K562 (cell line): Measurements from ENCODE around the gene CHST15. TPM values are rescaled to one million over a fixed set of nuclear protein-coding genes. Genes with fewer than 3 reads are reported as not detected.
A peak's percentile ranks its signal among the peaks of the same experiment; 100 is the strongest.

Experiments
- ATAC-seq: fragments of 200-7000 bp; cut with Tn5 transposase; 3 replicates; pipeline ENCODE4 v1.9.1; 2020; ENCODE audit warnings: moderate library complexity
- BruUV-seq: library from RNA; stranded (reverse); fragments of 400-500 nt; replicated peaks from 2 replicates; lab custom pipeline; 2021; lab: Mats Ljungman, UMichigan
- CTCF ChIA-PET: fragments of 300-600 bp; formaldehyde crosslinking; extraction: SDS; loops from one replicate; lab custom pipeline; 2021; ENCODE audit warnings: low intra/inter-chr PET ratio; lab: Yijun Ruan, JAX
- POLR2A ChIA-PET: fragments of 300-600, 350-650 bp; sonication (Branson Sonifier 250); formaldehyde crosslinking; extraction: SDS; loops from one replicate; lab custom pipeline; 2021; ENCODE audit warnings: antibody characterized with exemption, inconsistent platforms; lab: Yijun Ruan, JAX
- DNase-seq, 4 experiments: peaks; one replicate each; pipeline versions ENCODE4 v3.0.0 to v3.0.0-alpha.2; 2011 to 2018; ENCODE audit warnings: low spot score in 3 of 4, mixed read lengths in 3 of 4; ENCODE audit errors: extremely low read depth in 1 of 4
- FAIRE-seq: peaks from 2 replicates; lab custom pipeline; 2011; peaks lifted over from hg19 to GRCh38; lab: Jason Lieb, UNC
- H2AFZ ChIP-seq: 2 replicates; pipeline ENCODE4 v1.6.0; 2011; ENCODE audit warnings: low read depth, low read length, control low read depth, inconsistent platforms
- H3K27ac ChIP-seq: fragments of 200-600 bp; 3 replicates; pipeline ENCODE4 v1.8.0; 2011; ENCODE audit warnings: low read depth, mild to moderate bottlenecking, control low read depth, inconsistent platforms, low read length, moderate library complexity, mixed read lengths; ENCODE audit errors: extremely low read depth
- H3K27me3 ChIP-seq, 2 experiments: fragments of 300-600 bp in 1 of 2; 2 replicates in 1 of 2; 3 replicates in 1 of 2; pipeline versions ENCODE4 v1.6.0 to v1.8.0; 2011; ENCODE audit warnings: inconsistent platforms in 2 of 2, low read length in 2 of 2, mild to moderate bottlenecking in 1 of 2, mixed read lengths in 1 of 2, moderate library complexity in 1 of 2; ENCODE audit not compliant: control insufficient read depth in 2 of 2, insufficient read depth in 2 of 2
- H3K36me3 ChIP-seq: fragments of 300-600 bp; 3 replicates; pipeline ENCODE4 v1.8.0; 2011; ENCODE audit warnings: mild to moderate bottlenecking, low read length, inconsistent platforms; ENCODE audit not compliant: control insufficient read depth, insufficient read depth
- H3K4me1 ChIP-seq, 2 experiments: fragments of 200-600 bp in 1 of 2; replicated peaks in 1 of 2; 2 replicates in 1 of 2; 3 replicates in 1 of 2; pipeline versions ENCODE4 v1.5.1 to v1.8.0; 2011; ENCODE audit warnings: inconsistent platforms in 2 of 2, low read length in 2 of 2, mild to moderate bottlenecking in 1 of 2, mixed read lengths in 1 of 2, moderate library complexity in 1 of 2; ENCODE audit not compliant: control insufficient read depth in 2 of 2, insufficient read depth in 2 of 2
- H3K4me2 ChIP-seq: 2 replicates; pipeline ENCODE4 v1.6.1; 2011; ENCODE audit warnings: low read length, control low read depth, inconsistent platforms, mixed read lengths; ENCODE audit not compliant: insufficient read depth
- H3K4me3 ChIP-seq: fragments of 200-600 bp; sonication (generic), shearing (Covaris generic); 2 replicates; pipeline ENCODE4 v1.5.1; 2016; ENCODE audit warnings: control low read depth, inconsistent platforms
- H3K79me2 ChIP-seq: fragments of 200-600 bp; 3 replicates; pipeline ENCODE4 v1.8.0; 2011; ENCODE audit warnings: low read length, inconsistent platforms; ENCODE audit not compliant: control insufficient read depth, insufficient read depth
- H3K9ac ChIP-seq, 2 experiments: 2 replicates each; pipeline versions ENCODE4 v1.6.0 to v1.6.1; 2011; ENCODE audit warnings: low read depth in 2 of 2, low read length in 2 of 2, control low read depth in 1 of 2, inconsistent platforms in 1 of 2, mild to moderate bottlenecking in 1 of 2, mixed read lengths in 1 of 2; ENCODE audit not compliant: insufficient read depth in 1 of 2
- H3K9me1 ChIP-seq: one replicate; pipeline ENCODE4 v1.6.0; 2011; ENCODE audit warnings: inconsistent platforms, mild to moderate bottlenecking, low read length, moderate library complexity; ENCODE audit not compliant: control insufficient read depth, insufficient read depth
- H3K9me3 ChIP-seq: replicated peaks from 2 replicates; pipeline ENCODE4 v1.5.1; 2011; ENCODE audit warnings: low read depth, low read length, inconsistent platforms; ENCODE audit not compliant: control insufficient read depth, insufficient read depth
- H4K20me1 ChIP-seq: replicated peaks from 2 replicates; pipeline ENCODE4 v1.6.1; 2011; ENCODE audit warnings: low read length, inconsistent platforms, mixed read lengths; ENCODE audit not compliant: control insufficient read depth, insufficient read depth
- ARNT ChIP-seq, 2 experiments: fragments of 450-650 bp; IDR thresholded peaks; 2 replicates each; pipeline ENCODE4 v1.6.1; 2016; ENCODE audit warnings: mild to moderate bottlenecking in 1 of 2
- ATF7 ChIP-seq: fragments of 450-650 bp; IDR thresholded peaks from 2 replicates; pipeline ENCODE4 v1.7.1; 2014; ENCODE audit warnings: mild to moderate bottlenecking, moderate library complexity
- CBFA2T2 ChIP-seq: fragments of 450-650 bp; conservative IDR thresholded peaks from 2 replicates; pipeline ENCODE4 v1.6.1; 2017; ENCODE audit warnings: mild to moderate bottlenecking
- KHSRP ChIP-seq: fragments of 450-650 bp; IDR thresholded peaks from 2 replicates; pipeline ENCODE4 v1.6.1; 2017
- MEF2A ChIP-seq: IDR thresholded peaks from 2 replicates; pipeline ENCODE4 v1.6.1; 2011; ENCODE audit warnings: low read depth, mild to moderate bottlenecking, low read length, moderate library complexity; ENCODE audit not compliant: control insufficient read depth
- MEIS2 ChIP-seq: fragments of 450-650 bp; IDR thresholded peaks from 2 replicates; pipeline ENCODE4 v1.6.1; 2014; ENCODE audit warnings: mild to moderate bottlenecking; ENCODE audit not compliant: partially characterized antibody
- NFATC3 ChIP-seq: fragments of 450-650 bp; IDR thresholded peaks from 2 replicates; pipeline ENCODE4 v1.6.1; 2017; ENCODE audit warnings: mild to moderate bottlenecking
- NFIX ChIP-seq: fragments of 250-450 bp; sonication (Bioruptor Pico); IDR thresholded peaks from 2 replicates; pipeline ENCODE4 v1.4.0; 2020; ENCODE audit warnings: low read depth, mild to moderate bottlenecking, moderate library complexity
- RB1 ChIP-seq: fragments of 450-650 bp; IDR thresholded peaks from 2 replicates; pipeline ENCODE4 v1.6.1; 2017; ENCODE audit warnings: low read depth, mild to moderate bottlenecking
- TAF9B ChIP-seq: fragments of 450-650 bp; IDR thresholded peaks from 2 replicates; pipeline ENCODE4 v1.6.1; 2018; ENCODE audit warnings: mild to moderate bottlenecking; ENCODE audit not compliant: partially characterized antibody
- ZFX ChIP-seq: sonication (generic); formaldehyde crosslinking; IDR thresholded peaks from 2 replicates; pipeline ENCODE4 v1.8.0; 2022; ENCODE audit warnings: mild to moderate bottlenecking, missing genetic modification reagents, moderate library complexity
- ZNF197 ChIP-seq: fragments of 200-800 bp; sonication (Bioruptor generic); IDR thresholded peaks from 2 replicates; pipeline ENCODE4 v1.6.1; 2016; ENCODE audit warnings: low read depth, missing genetic modification characterization, missing compliant biosample characterization
- ZNF232 ChIP-seq: sonication (generic); formaldehyde crosslinking; IDR thresholded peaks from 2 replicates; pipeline ENCODE4 v1.8.0; 2022; ENCODE audit warnings: mild to moderate bottlenecking, missing genetic modification reagents
- ZNF263 ChIP-seq: sonication (generic); formaldehyde crosslinking; IDR thresholded peaks from 2 replicates; pipeline ENCODE4 v1.8.0; 2022; ENCODE audit warnings: mild to moderate bottlenecking, missing genetic modification reagents, borderline replicate concordance
- ZNF274 ChIP-seq: IDR thresholded peaks from 2 replicates; pipeline ENCODE4 v1.6.1; 2011; ENCODE audit warnings: low read depth, mild to moderate bottlenecking, low read length, moderate library complexity, borderline replicate concordance
- ZNF707 ChIP-seq: fragments of 250-450 bp; sonication (Bioruptor Pico); conservative IDR thresholded peaks from 2 replicates; pipeline ENCODE4 v1.8.0; 2022; ENCODE audit warnings: inconsistent platforms, mild to moderate bottlenecking, moderate library complexity
- WGBS: fragments of 100-300 bp; shearing (Covaris generic); methylation state at CpG from one replicate; pipeline ENCODE4 v1.1.6; 2016; ENCODE audit warnings: low coverage, mixed read lengths; ENCODE audit not compliant: insufficient coverage; ENCODE audit errors: missing lambda C conversion rate; 5-methylcytosine and 5-hydroxymethylcytosine counted together
- in situ Hi-C: fragments of 300-500 bp; cut with MboI; formaldehyde crosslinking; loops from 4 replicates; pipeline ENCODE4 v1.15.0; 2018; ENCODE audit warnings: inconsistent platforms, mixed read lengths
- intact Hi-C: fragments of 100-400 bp; cut with micrococcal nuclease; formaldehyde crosslinking; loops from 2 replicates; pipeline ENCODE4 v1.14.2; 2022
- polyA plus RNA-seq, 8 experiments: library from polyadenylated mRNA; depleted of rRNA in 4 of 8; stranded (reverse) in 5 of 8; unstranded in 3 of 8; fragments of >200 nt; fragmentation: Nextera tagmentation in 2 of 8; fragmentation: Illumina TruSeq in 1 of 8; extraction: Ambion mirVana in 2 of 8; extraction: Trizol in 1 of 8; gene quantifications; 2 replicates each; pipeline versions ENCODE4 v1.2.1 to v1.2.3, GENCODE V29; 2011 to 2014; ENCODE audit warnings: inconsistent platforms in 1 of 8, missing spikeins in 1 of 8
- total RNA-seq, 7 experiments: library from RNA; depleted of rRNA in 6 of 7; stranded (reverse); fragments of >200 nt in 6 of 7; fragmentation: Illumina TruSeq in 2 of 7; extraction: Trizol in 2 of 7; gene quantifications; 2 replicates each; pipeline versions ENCODE4 v1.2.1 to v1.2.3, GENCODE V29; 2011 to 2021; ENCODE audit warnings: low replicate concordance in 1 of 7

CHST15 gene
- total and polyA plus RNA-seq, 9 of the 15 experiments (the other 6 are each of a cell fraction or from before 2014, with no cell fraction given), result 0.04 to 0.16 (median 0.08) TPM

DNA sequence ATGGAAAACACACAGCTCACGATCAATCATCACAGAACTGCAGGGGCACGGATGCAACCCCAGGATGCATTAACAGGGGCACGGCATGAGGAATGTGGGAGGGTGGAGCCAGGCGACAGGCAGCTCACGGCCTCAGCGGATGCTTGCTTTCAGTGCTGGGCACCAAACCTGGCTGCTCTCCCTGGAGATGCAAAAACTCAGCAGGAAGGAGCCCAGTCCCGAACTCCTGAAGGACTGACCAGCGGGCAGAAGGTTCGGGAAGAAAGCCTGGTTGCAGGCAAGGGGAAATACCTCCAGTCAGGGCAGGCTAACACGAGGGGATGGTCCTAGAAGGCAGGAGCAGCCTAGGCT, 66.8 kb downstream of the CHST15 start:
- WGBS, result 1% methylated on average over 7 of the region's 10 CpGs
- Histone ChIP-seq H3K27ac (no peak overlapping the region), H3K79me2 (no peaks in the 10 kb centered on the region), H4K20me1 (no peaks in the 10 kb centered on the region), H3K27me3 (peaks cover 12 to 64% of the 10 kb centered on the region in 2 experiments; a peak in 4 of 5 replicates), H3K9ac (no peak overlapping the region), H2AFZ (no peak overlapping the region), H3K4me3 (no peak overlapping the region)
- POLR2A ChIA-PET, result no interaction called here
- DNase-seq, result no peak
- CTCF ChIA-PET, result no interaction called here
- TF ChIP-seq CBFA2T2 (no peak), NFATC3 (no peak), KHSRP (no peak), ZNF197 (CRISPR knock-in tag) (no peak)
- TF ChIP-seq, all 486 proteins: peak for 0
- FAIRE-seq, result no peak
- intact Hi-C loops (no loop called here), in situ Hi-C loops (no loop called here)
- Histone ChIP-seq H3K9me3 (no peaks in the 10 kb centered on the region), H3K4me2 (no peak overlapping the region), H3K9me1 (peaks cover 3% of the 10 kb centered on the region), H3K4me1 (no peaks in the 10 kb centered on the region), H3K36me3 (no peaks in the 10 kb centered on the region)
- ATAC-seq, result no peak
- no TSS peak for BruUV-seq

GRCh38 chr10:124025660-124026588, 67.5 kb downstream of the CHST15 start:
- ChIA-PET POLR2A (no interaction called here), CTCF (no interaction called here)
- H3K27me3 ChIP-seq, result peaks cover 10 to 62% of the 10 kb centered on the region in 2 experiments; a peak in 4 of 5 replicates
- no peaks in the 10 kb centered on the region for H3K79me2 ChIP-seq
- no peaks in the 10 kb centered on the region for H3K36me3 ChIP-seq
- H3K4me3 ChIP-seq, result no peak overlapping the region
- no peak overlapping the region for H3K27ac ChIP-seq
- 0% methylated on average over 7 of the region's 13 CpGs for WGBS
- H3K9ac ChIP-seq, result no peak overlapping the region
- H3K9me1 ChIP-seq, result peaks cover 3% of the 10 kb centered on the region
- DNase-seq, result peak in 3 of 4 experiments; percentile 10 to 12 (median 12)
- ATAC-seq, result peak; percentile 70
- no peak for FAIRE-seq
- H4K20me1 ChIP-seq, result no peaks in the 10 kb centered on the region
- in situ Hi-C loops (no loop called here), intact Hi-C loops (no loop called here)
- no TSS peak for BruUV-seq
- no peaks in the 10 kb centered on the region for H3K4me1 ChIP-seq
- no peaks in the 10 kb centered on the region for H3K9me3 ChIP-seq
- no peak overlapping the region for H2AFZ ChIP-seq
- no peak overlapping the region for H3K4me2 ChIP-seq
- TF ChIP-seq RB1, result no peak
- no peak for TF ChIP-seq ZNF707 (CRISPR knock-in tag)
- TF ChIP-seq ATF7, result no peak
- TF ChIP-seq MEF2A, result no peak
- TF ChIP-seq ZNF274, result no peak
- no peak for TF ChIP-seq ZNF232 (CRISPR knock-in tag)
- TF ChIP-seq ZFX (CRISPR knock-in tag), result no peak
- TF ChIP-seq NFIX (CRISPR knock-in tag), result no peak
- TF ChIP-seq TAF9B, result no peak
- TF ChIP-seq ZNF263 (CRISPR knock-in tag), result peak; percentile 91
- no peak for TF ChIP-seq ARNT (IDR thresholded peaks at IDR 0.05)
- TF ChIP-seq MEIS2, result peak; percentile 14
